Subcutaneous abdominal adipose tissue (tissue), 5 donors: Measurements from ENCODE around the gene CMIP.

Experiments
- H3K27ac ChIP-seq: one replicate; pipeline ENCODE4 v1.7.0; 2013; ENCODE audit warnings: low read depth, mild to moderate bottlenecking, inconsistent platforms, low read length, moderate library complexity
- H3K27me3 ChIP-seq, 5 donors: one replicate each; pipeline ENCODE4 v1.7.0; 2013; ENCODE audit warnings: low read length in 5 of 5, inconsistent platforms in 1 of 5; ENCODE audit not compliant: control insufficient read depth in 5 of 5, insufficient read depth in 4 of 5
- H3K36me3 ChIP-seq, 5 donors: one replicate each; pipeline ENCODE4 v1.7.0; 2013; ENCODE audit warnings: low read length in 5 of 5; ENCODE audit not compliant: control insufficient read depth in 5 of 5, insufficient read depth in 5 of 5
- H3K4me1 ChIP-seq, 5 donors: one replicate each; pipeline ENCODE4 v1.7.0; 2013; ENCODE audit warnings: low read length in 5 of 5, mild to moderate bottlenecking in 3 of 5, moderate library complexity in 1 of 5; ENCODE audit not compliant: control insufficient read depth in 5 of 5, insufficient read depth in 5 of 5
- H3K4me3 ChIP-seq, 5 donors: one replicate each; pipeline ENCODE4 v1.7.0; 2013; ENCODE audit warnings: low read length in 5 of 5, low read depth in 1 of 5
- H3K9ac ChIP-seq, 5 donors: one replicate each; pipeline ENCODE4 v1.7.0; 2013; ENCODE audit warnings: low read length in 5 of 5, mild to moderate bottlenecking in 4 of 5, moderate library complexity in 3 of 5
- H3K9me3 ChIP-seq, 5 donors: one replicate each; pipeline ENCODE4 v1.7.0; 2013; ENCODE audit warnings: low read length in 5 of 5; ENCODE audit not compliant: control insufficient read depth in 5 of 5
- donor health status: healthy.
- donor health status: healthy.
- donor health status: healthy.
- donor health status: healthy.
- donor health status: healthy.

Gene CMIP

DNA sequence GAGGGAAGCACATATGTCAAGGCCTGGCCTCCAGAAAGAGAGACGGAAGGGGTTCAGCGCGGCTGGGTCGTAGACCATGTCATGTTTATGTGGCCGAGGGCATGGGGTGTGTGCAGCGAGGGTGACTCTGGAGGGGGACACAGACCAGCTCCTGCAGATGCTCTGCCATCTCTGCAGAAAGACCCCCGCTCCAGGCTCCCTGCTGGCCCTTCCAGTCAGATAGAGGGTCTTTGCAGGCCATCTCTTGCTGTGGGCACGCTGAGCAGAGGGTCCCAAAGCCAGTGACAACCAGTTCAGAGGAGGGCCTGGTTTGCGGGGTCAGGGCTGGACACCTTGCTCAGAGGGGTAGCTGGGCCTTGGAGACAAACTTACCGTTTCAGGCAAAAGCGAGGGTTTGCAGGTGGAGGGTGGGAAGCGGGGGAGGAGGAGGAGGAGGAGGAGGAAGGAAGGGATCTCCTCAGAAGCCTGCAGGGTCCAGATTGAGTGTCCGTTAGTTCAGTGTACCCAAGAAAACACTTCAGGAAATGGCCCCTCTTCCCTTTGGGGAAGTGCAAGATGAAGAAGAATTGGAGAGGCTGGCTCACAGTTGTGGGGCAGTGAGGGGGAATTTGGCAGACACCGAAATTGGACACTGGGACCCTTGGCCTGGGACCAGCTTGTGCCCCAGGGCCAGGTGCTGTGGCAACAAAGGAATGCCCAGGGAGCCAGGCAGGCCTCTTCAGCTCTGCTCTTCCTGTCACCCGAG is 102.8 kb downstream of the CMIP start:
- H3K36me3 ChIP-seq = no peaks in the 10 kb centered on the region
- H3K9me3 ChIP-seq = no peaks in the 10 kb centered on the region
- no peak overlapping the region for H3K4me3 ChIP-seq
- no peak overlapping the region for H3K9ac ChIP-seq
- peaks cover 7 to 84% (median 46%) of the 10 kb centered on the region in 5 donors for H3K4me1 ChIP-seq
- H3K27me3 ChIP-seq = no peaks in the 10 kb centered on the region
- no peak overlapping the region for H3K27ac ChIP-seq

DNA sequence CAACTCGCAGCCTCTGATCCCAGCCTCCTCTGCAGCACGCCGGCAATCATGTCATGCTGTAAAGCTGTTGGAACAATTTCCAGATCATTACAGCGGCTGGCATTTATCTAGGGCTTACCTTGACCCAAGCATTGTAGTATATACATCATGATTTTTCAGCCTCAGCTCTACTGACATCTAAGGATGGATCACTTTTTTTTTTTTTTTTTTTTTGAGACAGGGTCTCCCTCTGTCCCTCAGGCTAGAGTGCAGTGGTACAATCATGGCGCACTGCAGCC is 103.3 kb downstream of the CMIP start:
- Histone ChIP-seq H3K36me3 (no peaks in the 10 kb centered on the region), H3K9me3 (no peaks in the 10 kb centered on the region), H3K4me3 (no peak overlapping the region), H3K27ac (no peak overlapping the region), H3K27me3 (no peaks in the 10 kb centered on the region), H3K9ac (no peak overlapping the region), H3K4me1 (peaks cover 11 to 85% (median 44%) of the 10 kb centered on the region in 5 donors)

- Histone ChIP-seq H3K27ac (no peak overlapping the region), H3K4me1 (peaks cover 14 to 85% (median 44%) of the 10 kb centered on the region in 5 donors), H3K4me3 (no peak overlapping the region), H3K9me3 (no peaks in the 10 kb centered on the region), H3K36me3 (no peaks in the 10 kb centered on the region), H3K27me3 (no peaks in the 10 kb centered on the region), H3K9ac (no peak overlapping the region)
Observed at GRCh38 chr16:81548551-81548875, 103.9 kb downstream of the CMIP start.

- no peak overlapping the region for H3K4me3 ChIP-seq
- H3K27me3 ChIP-seq = no peaks in the 10 kb centered on the region
- H3K9me3 ChIP-seq = no peaks in the 10 kb centered on the region
- peaks cover 14 to 83% (median 46%) of the 10 kb centered on the region in 5 donors for H3K4me1 ChIP-seq
- H3K9ac ChIP-seq = no peak overlapping the region
- no peaks in the 10 kb centered on the region for H3K36me3 ChIP-seq
- H3K27ac ChIP-seq = no peak overlapping the region
Observed at GRCh38 chr16:81548876-81549546, 104.4 kb downstream of the CMIP start.

DNA sequence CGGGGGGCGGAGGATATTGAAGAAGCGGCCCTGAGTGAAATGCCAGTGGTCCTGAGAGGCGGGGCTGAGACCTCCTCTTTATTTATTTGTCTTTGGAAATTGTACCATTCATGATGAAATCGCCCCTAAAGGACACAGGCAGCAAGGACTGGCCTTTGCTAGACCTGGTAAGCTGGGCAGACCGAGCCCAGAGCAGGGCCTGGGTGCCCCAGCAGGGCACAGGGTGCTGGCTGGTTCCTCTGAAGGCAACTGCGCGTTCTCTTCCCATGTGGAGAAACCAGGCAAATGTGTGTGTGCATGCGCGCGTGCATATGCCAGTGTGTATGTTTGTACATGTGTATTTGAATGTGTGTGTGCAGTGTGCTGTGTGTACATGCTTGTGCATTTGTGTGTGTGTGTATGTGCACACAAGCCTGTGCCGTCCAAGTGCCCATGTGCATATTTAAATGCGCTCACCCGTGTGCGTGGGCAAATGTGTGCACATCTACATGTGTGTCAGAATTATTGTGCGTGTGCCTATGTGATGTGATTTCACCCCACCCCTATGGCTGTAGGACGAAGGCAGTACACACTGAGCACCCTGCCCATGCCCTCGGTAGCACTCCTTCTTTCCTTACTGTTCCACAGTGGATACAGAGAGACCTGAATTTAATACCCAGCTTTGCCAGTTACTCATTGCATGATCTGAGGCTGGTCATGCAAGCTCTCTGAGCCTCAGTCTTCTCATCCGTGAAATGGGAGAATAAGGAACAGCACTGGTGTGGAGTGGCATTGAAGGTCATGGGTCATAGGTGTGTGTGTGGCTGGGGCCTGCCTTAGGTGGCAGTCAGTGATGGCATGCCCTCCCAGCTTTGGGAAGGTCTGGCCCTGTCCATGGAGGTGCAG is 105.2 kb downstream of the CMIP start:
- Histone ChIP-seq H3K9ac (no peak overlapping the region), H3K4me3 (no peak overlapping the region), H3K9me3 (no peaks in the 10 kb centered on the region), H3K27ac (peak overlapping the region; percentile 30), H3K27me3 (no peaks in the 10 kb centered on the region), H3K4me1 (peaks cover 12 to 83% (median 39%) of the 10 kb centered on the region in 5 donors), H3K36me3 (no peaks in the 10 kb centered on the region)

- no peak overlapping the region for H3K4me3 ChIP-seq
- peaks cover 5 to 84% (median 35%) of the 10 kb centered on the region in 5 donors for H3K4me1 ChIP-seq
- no peaks in the 10 kb centered on the region for H3K9me3 ChIP-seq
- no peak overlapping the region for H3K9ac ChIP-seq
- H3K36me3 ChIP-seq = peaks cover 0 to 2% (median 0%) of the 10 kb centered on the region in 5 donors
- H3K27me3 ChIP-seq = no peaks in the 10 kb centered on the region
- H3K27ac ChIP-seq = peak overlapping the region; percentile 30
Observed at GRCh38 chr16:81550432-81550808, 105.8 kb downstream of the CMIP start.

GRCh38 chr16:81551151-81551808 is 106.7 kb downstream of the CMIP start:
- Histone ChIP-seq H3K9me3 (no peaks in the 10 kb centered on the region), H3K27me3 (no peaks in the 10 kb centered on the region), H3K4me1 (peaks cover 5 to 82% (median 34%) of the 10 kb centered on the region in 5 donors), H3K27ac (peak overlapping the region; percentile 76), H3K36me3 (peaks cover 0 to 2% (median 0%) of the 10 kb centered on the region in 5 donors), H3K4me3 (no peak overlapping the region), H3K9ac (no peak overlapping the region)

DNA sequence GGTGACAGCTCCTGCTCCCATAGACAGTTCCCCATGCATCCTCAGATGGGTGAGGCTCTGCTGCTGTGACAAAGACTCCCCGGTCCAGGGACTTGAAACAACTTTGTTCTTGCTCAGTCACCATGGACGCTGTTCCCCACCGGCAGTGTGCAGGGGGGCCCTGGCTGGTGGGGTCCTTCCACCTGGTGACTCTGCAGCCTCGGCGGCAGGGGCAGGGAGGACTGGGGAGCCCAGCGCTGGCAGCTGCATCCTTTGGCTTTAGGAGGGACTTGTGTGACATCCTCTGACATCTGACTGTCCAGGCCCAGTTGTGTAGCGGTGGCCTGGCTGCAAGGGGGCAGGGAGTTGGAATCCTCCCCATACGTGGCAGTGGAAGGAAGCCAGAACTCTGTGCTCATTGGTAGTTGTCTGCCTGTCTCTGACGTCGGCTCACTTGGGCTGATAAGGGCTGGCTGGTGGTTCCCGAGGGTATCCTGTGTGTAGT is 107.3 kb downstream of the CMIP start:
- Histone ChIP-seq H3K9ac (no peak overlapping the region), H3K4me1 (peaks cover 5 to 87% (median 40%) of the 10 kb centered on the region in 5 donors), H3K27ac (peak overlapping the region; percentile 76), H3K9me3 (no peaks in the 10 kb centered on the region), H3K4me3 (no peak overlapping the region), H3K36me3 (peaks cover 0 to 2% (median 0%) of the 10 kb centered on the region in 5 donors), H3K27me3 (no peaks in the 10 kb centered on the region)

GRCh38 chr16:81552743-81553079 is 108.1 kb downstream of the CMIP start:
- Histone ChIP-seq H3K9me3 (no peaks in the 10 kb centered on the region), H3K27ac (peak overlapping the region; percentile 76), H3K4me1 (peaks cover 5 to 80% (median 43%) of the 10 kb centered on the region in 5 donors), H3K27me3 (no peaks in the 10 kb centered on the region), H3K36me3 (peaks cover 0 to 2% (median 0%) of the 10 kb centered on the region in 5 donors), H3K9ac (peak overlapping the region in 1 of 5 donors; percentile 63), H3K4me3 (no peak overlapping the region)
